HepG2 (cell line): Measurements from ENCODE around the gene RAB17. TPM values are rescaled to one million over a fixed set of nuclear protein-coding genes. Genes with fewer than 3 reads are reported as not detected.
A peak's percentile ranks its signal among the peaks of the same experiment; 100 is the strongest.

Source experiments
- EEA1 ChIP-seq: sonication (generic); formaldehyde crosslinking; IDR thresholded peaks from 2 replicates; pipeline ENCODE4 v1.5.1; 2020; ENCODE audit warnings: mild to moderate bottlenecking, missing genetic modification reagents, borderline replicate concordance
- ETV5 ChIP-seq: IDR thresholded peaks from 2 replicates; pipeline ENCODE4 v1.6.1; 2018; ENCODE audit warnings: missing biosample characterization, missing genetic modification reagents, inconsistent platforms, borderline replicate concordance
- FOSL1 ChIP-seq: sonication (generic); formaldehyde crosslinking; IDR thresholded peaks from 2 replicates; pipeline ENCODE4 v1.9.0; 2021; ENCODE audit warnings: missing genetic modification reagents, borderline replicate concordance
- MXD4 ChIP-seq: IDR thresholded peaks from 2 replicates; pipeline ENCODE4 v1.6.1; 2016; ENCODE audit warnings: mild to moderate bottlenecking, missing biosample characterization, missing genetic modification reagents
- SOX6 ChIP-seq, 2 experiments: fragments of 450-650 bp in 1 of 2; sonication (generic) in 1 of 2; formaldehyde crosslinking in 1 of 2; IDR thresholded peaks; 2 replicates each; pipeline versions ENCODE4 v1.4.0 to v1.6.1; 2017 to 2020; ENCODE audit warnings: antibody characterized with exemption in 1 of 2, mild to moderate bottlenecking in 1 of 2, missing genetic modification reagents in 1 of 2
- ZNF235 ChIP-seq: sonication (generic); formaldehyde crosslinking; IDR thresholded peaks from 2 replicates; pipeline ENCODE4 v1.8.1; 2023; ENCODE audit warnings: mild to moderate bottlenecking, missing genetic modification reagents, borderline replicate concordance
- ZNF3 ChIP-seq: IDR thresholded peaks from 2 replicates; pipeline ENCODE4 v1.7.0; 2017; ENCODE audit warnings: inconsistent platforms
- ZNF326 ChIP-seq: sonication (generic); formaldehyde crosslinking; IDR thresholded peaks from 2 replicates; pipeline ENCODE4 v1.4.0; 2020; ENCODE audit warnings: missing genetic modification reagents, borderline replicate concordance
- ZNF451 ChIP-seq: sonication (generic); formaldehyde crosslinking; IDR thresholded peaks from 2 replicates; pipeline ENCODE4 v1.5.0; 2020; ENCODE audit warnings: mild to moderate bottlenecking, missing genetic modification reagents
- ZNF569 ChIP-seq: sonication (generic); formaldehyde crosslinking; IDR thresholded peaks from 2 replicates; pipeline ENCODE4 v1.5.0; 2020; ENCODE audit warnings: mild to moderate bottlenecking, missing genetic modification reagents, moderate library complexity, borderline replicate concordance
- ZNF644 ChIP-seq: IDR thresholded peaks from 2 replicates; pipeline ENCODE4 v1.6.1; 2016; ENCODE audit warnings: low read depth
- ZNF746 ChIP-seq: sonication (generic); formaldehyde crosslinking; IDR thresholded peaks from 2 replicates; pipeline ENCODE4 v1.8.0; 2022; ENCODE audit warnings: mild to moderate bottlenecking, missing genetic modification reagents
- ZNF773 ChIP-seq: sonication (generic); formaldehyde crosslinking; IDR thresholded peaks from 2 replicates; pipeline ENCODE4 v1.4.0; 2020; ENCODE audit warnings: missing genetic modification reagents, borderline replicate concordance
- polyA plus RNA-seq, 8 experiments: library from polyadenylated mRNA; depleted of rRNA in 3 of 8; stranded (reverse) in 7 of 8; unstranded in 1 of 8; fragments of >200 nt; fragmentation: Illumina TruSeq in 4 of 8; extraction: Trizol in 4 of 8; gene quantifications; 2 replicates each; pipeline versions ENCODE4 v1.2.1 to v1.2.3, GENCODE V29; 2011 to 2016; ENCODE audit warnings: low read depth in 4 of 8, missing spikeins in 1 of 8, mixed read lengths in 1 of 8; ENCODE audit not compliant: insufficient read depth in 1 of 8
- total RNA-seq, 5 experiments: library from RNA; depleted of rRNA; stranded (reverse); fragments of >200 nt; fragmentation: Illumina TruSeq; extraction: Trizol; gene quantifications; 2 replicates each; pipeline ENCODE4 v1.2.3, GENCODE V29; 2016; ENCODE audit warnings: low read depth in 1 of 5
- TF ChIP-seq, protein P1 (sequence below): sonication (generic); formaldehyde crosslinking; IDR thresholded peaks from 2 replicates; pipeline ENCODE4 v1.4.0; 2020; ENCODE audit warnings: low read depth, missing genetic modification reagents
- TF ChIP-seq, protein P2 (sequence below): sonication (generic); formaldehyde crosslinking; IDR thresholded peaks from 2 replicates; pipeline ENCODE4 v1.5.1; 2020; ENCODE audit warnings: missing genetic modification reagents, mild to moderate bottlenecking, borderline replicate concordance
- TF ChIP-seq, protein P3 (sequence below): sonication (generic); formaldehyde crosslinking; IDR thresholded peaks from 2 replicates; pipeline ENCODE4 v1.4.0; 2020; ENCODE audit warnings: mild to moderate bottlenecking, missing genetic modification reagents
- TF ChIP-seq, protein P4 (sequence below): IDR thresholded peaks from 2 replicates; pipeline ENCODE4 v1.6.1; 2016
- TF ChIP-seq, protein P5 (sequence below): IDR thresholded peaks from 2 replicates; pipeline ENCODE4 v1.6.1; 2016; ENCODE audit warnings: missing compliant biosample characterization, missing genetic modification reagents, borderline replicate concordance

Gene RAB17
- total and polyA plus RNA-seq, 2 of the 13 experiments (the other 11 are each of a cell fraction or from before 2014, with no cell fraction given): 68.0 to 124 TPM

DNA sequence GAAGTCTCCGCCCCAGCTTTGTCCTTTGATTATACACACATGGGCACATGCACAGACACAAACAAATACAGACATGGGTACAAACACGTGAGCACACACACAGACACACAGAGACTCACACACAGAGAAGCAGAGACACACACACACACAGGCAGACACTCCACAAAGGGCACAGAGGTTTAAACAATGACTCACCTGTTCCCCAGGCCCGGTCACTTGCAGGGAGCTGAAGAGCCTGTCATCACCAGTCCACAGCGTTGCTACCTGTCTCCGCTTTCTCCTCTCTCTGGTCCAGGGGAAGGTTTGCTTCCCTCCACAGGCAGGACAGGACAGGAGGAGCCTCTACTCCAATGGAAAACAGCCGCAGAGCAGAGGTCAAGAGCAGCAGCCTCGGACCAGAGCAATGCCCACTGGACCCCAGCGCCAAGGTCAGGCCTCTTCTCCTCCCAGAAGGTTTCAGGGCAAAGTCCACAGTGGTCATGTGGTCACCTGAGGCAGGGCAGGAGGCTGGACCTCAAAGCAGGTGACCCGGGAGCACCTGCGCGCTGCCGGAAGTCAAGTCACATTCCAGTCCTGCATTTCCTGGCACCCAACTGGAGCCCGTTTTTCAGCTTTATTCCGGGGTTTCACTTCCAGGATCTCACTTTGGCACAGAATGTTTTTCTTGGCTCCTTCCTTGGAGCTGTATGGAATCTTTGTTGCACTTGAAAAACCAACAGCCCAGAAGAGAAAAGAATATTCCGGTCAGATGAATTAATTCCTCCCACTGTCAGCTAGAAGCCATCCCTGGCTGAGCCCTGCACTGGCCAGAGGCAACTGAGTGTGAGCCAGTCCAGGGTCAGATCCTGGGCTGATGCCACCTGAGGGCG is at the start of gene RAB17 (continued):
- TF ChIP-seq, protein P1, sequence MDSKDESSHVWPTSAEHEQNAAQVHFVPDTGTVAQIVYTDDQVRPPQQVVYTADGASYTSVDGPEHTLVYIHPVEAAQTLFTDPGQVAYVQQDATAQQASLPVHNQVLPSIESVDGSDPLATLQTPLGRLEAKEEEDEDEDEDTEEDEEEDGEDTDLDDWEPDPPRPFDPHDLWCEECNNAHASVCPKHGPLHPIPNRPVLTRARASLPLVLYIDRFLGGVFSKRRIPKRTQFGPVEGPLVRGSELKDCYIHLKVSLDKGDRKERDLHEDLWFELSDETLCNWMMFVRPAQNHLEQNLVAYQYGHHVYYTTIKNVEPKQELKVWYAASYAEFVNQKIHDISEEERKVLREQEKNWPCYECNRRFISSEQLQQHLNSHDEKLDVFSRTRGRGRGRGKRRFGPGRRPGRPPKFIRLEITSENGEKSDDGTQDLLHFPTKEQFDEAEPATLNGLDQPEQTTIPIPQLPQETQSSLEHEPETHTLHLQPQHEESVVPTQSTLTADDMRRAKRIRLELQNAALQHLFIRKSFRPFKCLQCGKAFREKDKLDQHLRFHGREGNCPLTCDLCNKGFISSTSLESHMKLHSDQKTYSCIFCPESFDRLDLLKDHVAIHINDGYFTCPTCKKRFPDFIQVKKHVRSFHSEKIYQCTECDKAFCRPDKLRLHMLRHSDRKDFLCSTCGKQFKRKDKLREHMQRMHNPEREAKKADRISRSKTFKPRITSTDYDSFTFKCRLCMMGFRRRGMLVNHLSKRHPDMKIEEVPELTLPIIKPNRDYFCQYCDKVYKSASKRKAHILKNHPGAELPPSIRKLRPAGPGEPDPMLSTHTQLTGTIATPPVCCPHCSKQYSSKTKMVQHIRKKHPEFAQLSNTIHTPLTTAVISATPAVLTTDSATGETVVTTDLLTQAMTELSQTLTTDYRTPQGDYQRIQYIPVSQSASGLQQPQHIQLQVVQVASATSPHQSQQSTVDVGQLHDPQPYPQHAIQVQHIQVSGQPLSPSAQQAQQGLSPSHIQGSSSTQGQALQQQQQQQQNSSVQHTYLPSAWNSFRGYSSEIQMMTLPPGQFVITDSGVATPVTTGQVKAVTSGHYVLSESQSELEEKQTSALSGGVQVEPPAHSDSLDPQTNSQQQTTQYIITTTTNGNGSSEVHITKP (CRISPR knock-in tag): peak; percentile 80; the same call in 1 of the 2 replicates
- peak; percentile 62; the same call in 1 of the 2 replicates for TF ChIP-seq FOSL1
- no peak; the same call in 1 of the 2 replicates for TF ChIP-seq MXD4 (CRISPR knock-in tag)
- TF ChIP-seq, protein P2, sequence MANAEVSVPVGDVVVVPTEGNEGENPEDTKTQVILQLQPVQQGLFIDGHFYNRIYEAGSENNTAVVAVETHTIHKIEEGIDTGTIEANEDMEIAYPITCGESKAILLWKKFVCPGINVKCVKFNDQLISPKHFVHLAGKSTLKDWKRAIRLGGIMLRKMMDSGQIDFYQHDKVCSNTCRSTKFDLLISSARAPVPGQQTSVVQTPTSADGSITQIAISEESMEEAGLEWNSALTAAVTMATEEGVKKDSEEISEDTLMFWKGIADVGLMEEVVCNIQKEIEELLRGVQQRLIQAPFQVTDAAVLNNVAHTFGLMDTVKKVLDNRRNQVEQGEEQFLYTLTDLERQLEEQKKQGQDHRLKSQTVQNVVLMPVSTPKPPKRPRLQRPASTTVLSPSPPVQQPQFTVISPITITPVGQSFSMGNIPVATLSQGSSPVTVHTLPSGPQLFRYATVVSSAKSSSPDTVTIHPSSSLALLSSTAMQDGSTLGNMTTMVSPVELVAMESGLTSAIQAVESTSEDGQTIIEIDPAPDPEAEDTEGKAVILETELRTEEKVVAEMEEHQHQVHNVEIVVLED (CRISPR knock-in tag): peak; percentile 79; the same call in 1 of the 2 replicates
- no peak for TF ChIP-seq SOX6 (IDR thresholded peaks at IDR 0.05)
- TF ChIP-seq SOX6 (CRISPR knock-in tag; IDR thresholded peaks at IDR 0.05): peak; percentile 96
- TF ChIP-seq ZNF326 (CRISPR knock-in tag): no peak
- TF ChIP-seq ZNF569 (CRISPR knock-in tag): 0 out of 2 replicates have a peak, but pooled peaks have one; percentile 11
- TF ChIP-seq ZNF3 (CRISPR knock-in tag): peak; percentile 27; the same call in 1 of the 2 replicates
- TF ChIP-seq ZNF451 (CRISPR knock-in tag): peak; percentile 99
- TF ChIP-seq EEA1: no peak
- peak; percentile 95 for TF ChIP-seq ETV5 (CRISPR knock-in tag)
- TF ChIP-seq ZNF235: peak; percentile 85; the same call in 1 of the 2 replicates
- TF ChIP-seq, protein P3, sequence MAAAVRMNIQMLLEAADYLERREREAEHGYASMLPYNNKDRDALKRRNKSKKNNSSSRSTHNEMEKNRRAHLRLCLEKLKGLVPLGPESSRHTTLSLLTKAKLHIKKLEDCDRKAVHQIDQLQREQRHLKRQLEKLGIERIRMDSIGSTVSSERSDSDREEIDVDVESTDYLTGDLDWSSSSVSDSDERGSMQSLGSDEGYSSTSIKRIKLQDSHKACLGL (CRISPR knock-in tag): peak; percentile 85
- 0 out of 2 replicates have a peak, but pooled peaks have one; percentile 3 for TF ChIP-seq ZNF773 (CRISPR knock-in tag)
- TF ChIP-seq, protein P4, sequence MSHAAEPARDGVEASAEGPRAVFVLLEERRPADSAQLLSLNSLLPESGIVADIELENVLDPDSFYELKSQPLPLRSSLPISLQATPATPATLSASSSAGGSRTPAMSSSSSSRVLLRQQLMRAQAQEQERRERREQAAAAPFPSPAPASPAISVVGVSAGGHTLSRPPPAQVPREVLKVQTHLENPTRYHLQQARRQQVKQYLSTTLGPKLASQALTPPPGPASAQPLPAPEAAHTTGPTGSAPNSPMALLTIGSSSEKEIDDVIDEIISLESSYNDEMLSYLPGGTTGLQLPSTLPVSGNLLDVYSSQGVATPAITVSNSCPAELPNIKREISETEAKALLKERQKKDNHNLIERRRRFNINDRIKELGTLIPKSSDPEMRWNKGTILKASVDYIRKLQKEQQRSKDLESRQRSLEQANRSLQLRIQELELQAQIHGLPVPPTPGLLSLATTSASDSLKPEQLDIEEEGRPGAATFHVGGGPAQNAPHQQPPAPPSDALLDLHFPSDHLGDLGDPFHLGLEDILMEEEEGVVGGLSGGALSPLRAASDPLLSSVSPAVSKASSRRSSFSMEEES (CRISPR knock-in tag): peak; percentile 99
- TF ChIP-seq ZNF644 (CRISPR knock-in tag): 0 out of 2 replicates have a peak, but pooled peaks have one; percentile 17
- peak; percentile 69; the same call in 1 of the 2 replicates for TF ChIP-seq ZNF746 (CRISPR knock-in tag)
- TF ChIP-seq, protein P5, sequence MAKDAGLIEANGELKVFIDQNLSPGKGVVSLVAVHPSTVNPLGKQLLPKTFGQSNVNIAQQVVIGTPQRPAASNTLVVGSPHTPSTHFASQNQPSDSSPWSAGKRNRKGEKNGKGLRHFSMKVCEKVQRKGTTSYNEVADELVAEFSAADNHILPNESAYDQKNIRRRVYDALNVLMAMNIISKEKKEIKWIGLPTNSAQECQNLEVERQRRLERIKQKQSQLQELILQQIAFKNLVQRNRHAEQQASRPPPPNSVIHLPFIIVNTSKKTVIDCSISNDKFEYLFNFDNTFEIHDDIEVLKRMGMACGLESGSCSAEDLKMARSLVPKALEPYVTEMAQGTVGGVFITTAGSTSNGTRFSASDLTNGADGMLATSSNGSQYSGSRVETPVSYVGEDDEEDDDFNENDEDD (CRISPR knock-in tag): peak; percentile 46; the same call in 1 of the 2 replicates
